ENCODE results near the gene RPL37. TPM values are rescaled to one million over a fixed set of nuclear protein-coding genes. Genes with fewer than 3 reads are reported as not detected.

RPL37 gene
- total and polyA plus RNA-seq, 9 of the 15 experiments (the other 6 are each of a cell fraction or from before 2014, with no cell fraction given), result 2,342 to 7,963 (median 4,091) TPM

DNA sequence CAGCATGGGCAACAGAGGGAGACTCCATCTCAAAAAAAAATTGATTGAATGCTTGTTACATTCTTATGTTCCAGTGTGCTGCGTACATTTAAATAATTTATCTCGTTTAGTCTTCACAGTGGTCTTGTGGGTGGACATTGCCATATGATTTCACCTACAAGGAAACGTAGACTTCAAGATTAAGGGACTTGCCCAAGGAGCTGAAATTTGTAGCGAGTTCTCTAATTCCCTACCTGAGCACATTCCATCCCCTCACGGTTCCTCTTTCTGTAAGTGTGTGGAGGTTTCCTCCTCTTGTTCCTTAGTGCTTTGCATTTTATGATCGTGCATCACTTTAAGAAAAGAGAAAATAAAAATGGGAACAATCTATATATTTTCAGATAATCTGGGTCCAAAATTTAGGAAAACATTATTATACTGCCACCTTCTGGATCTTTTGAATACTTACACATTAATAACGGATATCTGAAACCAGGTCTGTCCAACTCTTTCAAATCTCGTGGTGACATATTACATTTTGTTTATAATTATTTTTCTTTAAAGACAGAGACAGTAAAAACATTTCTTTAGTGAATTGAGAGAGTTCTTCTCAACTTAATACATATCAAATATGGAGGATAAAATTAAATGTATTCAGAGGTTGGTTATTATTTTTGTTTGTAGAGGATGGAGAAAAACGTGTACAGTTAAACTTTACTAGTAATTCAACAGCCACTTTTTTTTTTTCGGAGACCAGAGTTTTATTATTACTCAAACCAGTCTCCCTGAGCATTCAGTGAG is 44.3 kb upstream of the RPL37 start:
- no peaks in the 10 kb centered on the region for H4K20me1 ChIP-seq (replicated peaks; ENCODE audit: control insufficient read depth, insufficient read depth, low read length)
- POLR2A ChIA-PET, result no interaction called here
- H3K9ac ChIP-seq (ENCODE audit: insufficient read depth in 1 of 2, low read depth in 2 of 2, low read length in 2 of 2), result no peak overlapping the region
- FAIRE-seq, result peak; percentile 75
- CTCF ChIA-PET (ENCODE audit: low intra/inter-chr PET ratio), result interaction anchor here (0.5 to 1.7 kb wide), 7 partner anchors 25 to 1165 kb away, joined by 3 to 25 read pairs (median 6); partner anchors contain the start of genes PRKAA1 and TTC33
- H3K27ac ChIP-seq (ENCODE audit: extremely low read depth, low read depth, low read length), result no peak overlapping the region
- H3K79me2 ChIP-seq (ENCODE audit: control insufficient read depth, insufficient read depth, low read length), result no peaks in the 10 kb centered on the region
- H2AFZ ChIP-seq (ENCODE audit: low read depth, low read length), result peak overlapping the region; percentile 68
- no peaks in the 10 kb centered on the region for H3K4me1 ChIP-seq (replicated peaks in 1 of 2; ENCODE audit: control insufficient read depth in 2 of 2, insufficient read depth in 2 of 2, low read length in 2 of 2)
- H3K27me3 ChIP-seq (ENCODE audit: control insufficient read depth in 2 of 2, insufficient read depth in 2 of 2, low read length in 2 of 2), result no peaks in the 10 kb centered on the region
- no peak overlapping the region for H3K4me2 ChIP-seq (ENCODE audit: insufficient read depth, low read length)
- no peak overlapping the region for H3K4me3 ChIP-seq
- no peaks in the 10 kb centered on the region for H3K36me3 ChIP-seq (ENCODE audit: control insufficient read depth, insufficient read depth, low read length)
- H3K9me1 ChIP-seq (ENCODE audit: control insufficient read depth, insufficient read depth, low read length), result no peaks in the 10 kb centered on the region
- peaks cover 4% of the 10 kb centered on the region for H3K9me3 ChIP-seq (replicated peaks; ENCODE audit: control insufficient read depth, insufficient read depth, low read depth, low read length)
- intact Hi-C loops (cut with micrococcal nuclease) (loop anchor here (1.0 to 10.0 kb wide), 7 partner anchors 42 to 1302 kb away; partner anchors contain the start of genes RPL37 and TTC33), in situ Hi-C loops (cut with MboI) (loop anchor here (5.0 to 25.0 kb wide), 3 partner anchors 127 to 1292 kb away; no protein-coding TSS in a partner anchor)
- no TSS peak for BruUV-seq (replicated peaks)
- peak; percentile 27 to 52 (median 44) for DNase-seq (ENCODE audit: extremely low read depth in 1 of 4, low spot score in 3 of 4)
- WGBS (ENCODE audit: insufficient coverage, low coverage, missing lambda C conversion rate), result 18% methylated on average over 10 of the region's 10 CpGs
- peak; percentile 83 for ATAC-seq
- TF ChIP-seq CBFB (CRISPR knock-in tag; IDR thresholded peaks at IDR 0.05), result no peak
- TF ChIP-seq CC2D1A (IDR thresholded peaks at IDR 0.05), result 0 out of 2 replicates have a peak, but pooled peaks have one; percentile 17
- TF ChIP-seq, protein P1, sequence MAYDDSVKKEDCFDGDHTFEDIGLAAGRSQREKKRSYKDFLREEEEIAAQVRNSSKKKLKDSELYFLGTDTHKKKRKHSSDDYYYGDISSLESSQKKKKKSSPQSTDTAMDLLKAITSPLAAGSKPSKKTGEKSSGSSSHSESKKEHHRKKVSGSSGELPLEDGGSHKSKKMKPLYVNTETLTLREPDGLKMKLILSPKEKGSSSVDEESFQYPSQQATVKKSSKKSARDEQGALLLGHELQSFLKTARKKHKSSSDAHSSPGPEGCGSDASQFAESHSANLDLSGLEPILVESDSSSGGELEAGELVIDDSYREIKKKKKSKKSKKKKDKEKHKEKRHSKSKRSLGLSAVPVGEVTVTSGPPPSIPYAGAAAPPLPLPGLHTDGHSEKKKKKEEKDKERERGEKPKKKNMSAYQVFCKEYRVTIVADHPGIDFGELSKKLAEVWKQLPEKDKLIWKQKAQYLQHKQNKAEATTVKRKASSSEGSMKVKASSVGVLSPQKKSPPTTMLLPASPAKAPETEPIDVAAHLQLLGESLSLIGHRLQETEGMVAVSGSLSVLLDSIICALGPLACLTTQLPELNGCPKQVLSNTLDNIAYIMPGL (CRISPR knock-in tag; IDR thresholded peaks at IDR 0.05), result no peak
- TF ChIP-seq REST (IDR thresholded peaks at IDR 0.05; ENCODE audit: borderline replicate concordance), result peak; percentile 82
- TF ChIP-seq REST (CRISPR knock-in tag; IDR thresholded peaks at IDR 0.05; ENCODE audit: low read depth), result no peak
- peak; percentile 63 for TF ChIP-seq DEAF1 (CRISPR knock-in tag; IDR thresholded peaks at IDR 0.05)
- TF ChIP-seq PURB (CRISPR knock-in tag; IDR thresholded peaks at IDR 0.05; ENCODE audit: low read depth), result no peak
- no peak for TF ChIP-seq ATF1 (CRISPR knock-in tag; IDR thresholded peaks at IDR 0.05)
- no peak for TF ChIP-seq ATF1 (tag; IDR thresholded peaks at IDR 0.05)
- TF ChIP-seq ZNF707 (CRISPR knock-in tag; conservative IDR thresholded peaks at IDR 0.05), result no peak
